8988T (cell line): ENCODE data around the gene FCSK.

Experiments used
- DNase-seq: peaks from one replicate; pipeline ENCODE4 v3.0.0; 2011

FCSK gene

DNA sequence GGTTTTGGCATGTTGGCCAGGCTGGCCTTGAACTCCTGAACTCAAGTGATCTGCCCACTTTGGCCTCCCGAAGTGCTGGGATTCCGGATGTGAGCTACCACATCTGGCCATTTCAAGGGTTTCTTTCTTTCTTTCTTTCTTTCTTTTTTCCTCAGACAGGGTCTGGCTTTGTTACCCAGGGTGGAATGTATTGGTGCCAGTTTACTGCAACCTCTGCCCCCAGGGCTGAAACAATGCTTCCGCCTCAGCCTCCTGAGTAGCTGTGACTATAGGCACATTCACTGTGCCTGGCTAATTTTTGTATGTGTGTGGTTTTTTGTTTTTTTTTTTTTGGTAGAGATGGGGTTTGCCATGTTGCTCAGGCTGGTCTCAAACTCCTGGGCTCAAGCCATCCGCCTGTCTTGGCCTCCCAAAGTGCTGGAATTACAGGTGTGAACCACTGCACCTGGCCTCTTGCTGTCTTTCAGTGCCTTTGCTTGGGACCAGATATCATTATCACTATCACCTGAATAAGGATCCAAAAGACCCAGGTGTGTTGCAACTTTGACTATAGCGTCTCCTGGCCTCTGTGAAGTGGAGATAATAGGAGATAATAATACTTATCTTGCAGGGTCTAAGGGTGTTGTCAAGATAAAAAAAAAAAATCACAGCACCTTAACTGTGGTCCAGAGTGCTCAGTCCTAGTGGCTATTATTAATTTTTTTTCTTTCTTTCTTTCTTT lies 3.2 kb downstream of the FCSK start:
- DNase-seq: no peak

DNA sequence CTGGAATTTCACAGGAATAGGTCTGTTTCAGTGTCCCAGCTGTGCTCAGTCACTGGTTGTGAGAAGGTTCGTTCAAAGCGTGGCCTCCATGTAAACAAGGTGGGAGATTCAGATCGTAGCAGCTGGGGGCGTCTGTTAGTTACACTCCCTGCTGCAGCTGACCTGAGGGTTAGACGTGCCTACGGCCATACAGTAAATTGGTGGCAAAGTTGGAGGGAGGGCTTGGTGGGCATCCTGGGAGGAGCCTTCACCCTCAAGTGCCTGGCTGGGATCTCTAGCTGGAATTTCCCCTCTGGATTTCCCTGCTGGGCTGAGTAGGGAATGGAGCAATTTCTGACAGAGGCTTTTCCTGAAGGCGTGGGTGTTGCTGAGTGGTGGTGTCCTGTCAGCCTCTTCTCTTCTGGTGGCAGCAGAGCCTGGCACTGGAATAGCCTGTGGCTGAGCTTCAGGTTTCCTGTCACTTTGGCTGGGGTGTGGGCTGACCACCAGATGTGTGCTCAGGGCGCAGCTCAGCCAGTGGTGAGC lies 6.4 kb downstream of the FCSK start:
- DNase-seq: peak; percentile 43

DNA sequence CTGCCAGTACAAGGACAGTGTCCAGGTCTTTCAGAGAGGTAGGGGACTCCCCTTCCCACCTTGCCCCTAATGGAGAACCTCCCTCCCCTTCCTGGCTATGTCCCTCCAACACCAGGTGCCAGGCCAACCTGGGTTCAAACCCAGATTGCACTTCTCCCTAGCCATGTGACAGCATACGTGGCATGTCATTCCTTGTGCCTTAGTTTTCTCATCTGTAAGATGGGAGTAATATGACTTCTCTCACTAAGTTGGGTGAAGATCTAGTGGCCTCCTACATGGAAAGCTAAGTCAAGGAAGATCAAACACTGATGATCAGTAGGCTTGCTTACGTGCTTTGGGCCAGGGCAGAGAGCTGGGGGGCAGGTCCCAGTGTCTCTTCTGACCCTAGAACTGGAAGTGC lies 8.8 kb downstream of the FCSK start:
- DNase-seq: no peak

DNA sequence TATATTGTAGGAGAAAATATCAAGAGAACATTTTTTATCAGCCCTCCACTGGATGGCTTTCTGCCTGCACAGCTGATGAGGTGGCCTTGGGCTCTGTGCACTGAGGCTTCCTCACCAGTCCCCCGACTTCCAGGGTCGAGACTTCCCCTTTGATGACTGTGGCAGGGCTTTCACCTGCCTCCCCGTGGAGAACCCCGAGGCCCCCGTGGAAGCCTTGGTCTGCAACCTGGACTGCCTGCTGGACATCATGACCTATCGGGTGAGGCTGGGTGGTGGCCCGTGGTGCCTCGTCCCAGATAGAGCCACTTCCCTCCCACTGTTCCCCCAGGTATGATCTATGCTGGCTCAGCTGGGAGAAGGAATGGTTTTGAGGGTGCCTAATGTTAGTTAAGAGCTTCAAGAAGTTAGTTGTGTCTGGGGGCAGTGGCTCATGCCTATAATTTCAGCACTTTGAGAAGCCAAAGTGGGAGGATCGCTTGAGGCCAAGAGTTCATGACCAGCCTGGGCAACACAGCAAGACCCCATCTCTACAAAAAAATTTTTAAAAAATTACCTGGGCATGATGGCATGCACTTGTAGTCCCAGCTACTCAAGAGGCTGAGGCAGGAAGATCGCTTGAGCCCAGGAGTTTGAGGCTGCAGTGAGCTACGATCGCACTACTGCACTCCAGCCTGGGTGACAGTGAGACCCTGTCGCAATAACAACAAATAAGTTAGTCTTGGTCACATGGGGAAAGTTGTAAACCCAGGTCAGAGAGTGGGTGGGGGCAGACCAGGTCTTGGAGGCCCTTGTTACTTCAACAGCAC lies 11.8 kb downstream of the FCSK start:
- no peak for DNase-seq

DNA sequence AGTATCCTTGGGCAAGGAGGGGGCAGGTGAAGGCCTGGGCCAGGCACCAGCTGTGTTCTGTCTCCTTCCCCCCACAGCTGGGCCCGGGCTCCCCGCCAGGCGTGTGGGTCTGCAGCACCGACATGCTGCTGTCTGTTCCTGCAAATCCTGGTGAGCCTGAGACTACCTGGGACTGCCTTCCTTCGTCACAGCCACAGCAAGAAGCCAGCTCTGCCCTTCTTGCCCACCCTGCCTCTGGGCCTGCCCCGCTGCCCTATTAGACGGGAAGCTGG lies 12.3 kb downstream of the FCSK start:
- no peak for DNase-seq

DNA sequence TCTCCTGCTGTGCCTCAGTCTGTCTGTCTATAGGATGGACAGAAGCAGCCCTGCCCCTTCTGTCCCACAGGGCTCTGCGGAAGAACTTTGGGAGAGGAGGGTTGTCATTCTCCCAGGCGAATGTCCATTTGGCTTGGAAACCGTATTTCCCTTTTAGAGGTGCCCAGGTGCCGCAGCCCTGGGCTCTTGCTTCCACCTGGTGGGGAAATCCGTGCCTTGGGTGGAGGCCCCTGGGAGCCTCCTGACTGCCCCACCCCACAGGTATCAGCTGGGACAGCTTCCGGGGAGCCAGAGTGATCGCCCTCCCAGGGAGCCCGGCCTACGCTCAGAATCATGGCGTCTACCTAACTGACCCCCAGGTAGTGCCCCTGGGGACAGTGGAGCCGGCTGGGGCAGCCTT lies 12.7 kb downstream of the FCSK start:
- DNase-seq: no peak

DNA sequence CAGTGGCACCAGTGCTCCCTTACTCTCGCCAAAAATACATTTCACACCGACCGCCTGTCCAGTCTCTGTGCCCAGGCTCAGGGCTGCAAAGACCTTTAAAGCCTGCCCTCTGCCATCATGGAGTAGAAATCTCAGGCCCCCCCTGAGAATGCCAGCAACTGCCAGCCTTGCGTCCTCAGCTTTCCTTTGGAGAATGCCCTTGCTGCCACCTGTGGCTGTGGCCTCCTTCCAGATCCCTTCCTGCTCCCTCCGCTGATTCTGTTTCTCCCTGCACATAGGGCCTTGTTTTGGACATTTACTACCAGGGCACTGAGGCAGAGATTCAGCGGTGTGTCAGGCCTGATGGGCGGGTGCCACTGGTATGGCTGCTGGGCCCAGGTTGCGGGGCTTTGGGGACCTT lies 13.2 kb downstream of the FCSK start:
- DNase-seq: no peak

DNA sequence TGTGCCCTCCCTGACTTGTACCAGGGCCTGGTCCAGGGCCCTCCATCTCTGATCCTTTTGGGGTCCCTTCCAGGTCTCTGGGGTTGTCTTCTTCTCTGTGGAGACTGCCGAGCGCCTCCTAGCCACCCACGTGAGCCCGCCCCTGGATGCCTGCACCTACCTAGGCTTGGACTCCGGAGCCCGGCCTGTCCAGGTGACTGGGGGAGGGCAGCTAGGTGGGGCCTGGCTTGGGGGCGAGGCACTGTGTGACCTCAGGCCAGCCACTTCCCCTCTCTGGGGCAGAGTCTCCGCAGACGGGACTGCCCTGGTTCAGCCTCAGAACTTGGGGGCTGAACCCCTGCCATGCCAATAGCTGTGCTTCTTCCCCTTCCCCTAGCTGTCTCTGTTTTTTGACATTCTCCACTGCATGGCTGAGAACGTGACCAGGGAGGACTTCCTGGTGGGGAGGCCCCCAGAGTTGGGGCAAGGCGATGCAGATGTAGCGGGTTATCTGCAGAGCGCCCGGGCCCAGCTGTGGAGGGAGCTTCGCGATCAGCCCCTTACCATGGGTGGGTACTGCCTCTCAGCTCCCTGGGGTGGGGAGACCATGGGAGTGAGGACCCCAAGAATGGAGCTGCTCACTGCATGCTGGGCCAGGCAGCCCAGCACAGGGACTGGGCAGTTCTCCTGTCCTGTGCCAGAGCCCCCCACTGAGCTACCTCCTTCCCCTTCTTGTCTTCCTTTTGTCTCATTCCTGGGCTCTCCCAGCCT lies 14.6 kb downstream of the FCSK start:
- no peak for DNase-seq

DNA sequence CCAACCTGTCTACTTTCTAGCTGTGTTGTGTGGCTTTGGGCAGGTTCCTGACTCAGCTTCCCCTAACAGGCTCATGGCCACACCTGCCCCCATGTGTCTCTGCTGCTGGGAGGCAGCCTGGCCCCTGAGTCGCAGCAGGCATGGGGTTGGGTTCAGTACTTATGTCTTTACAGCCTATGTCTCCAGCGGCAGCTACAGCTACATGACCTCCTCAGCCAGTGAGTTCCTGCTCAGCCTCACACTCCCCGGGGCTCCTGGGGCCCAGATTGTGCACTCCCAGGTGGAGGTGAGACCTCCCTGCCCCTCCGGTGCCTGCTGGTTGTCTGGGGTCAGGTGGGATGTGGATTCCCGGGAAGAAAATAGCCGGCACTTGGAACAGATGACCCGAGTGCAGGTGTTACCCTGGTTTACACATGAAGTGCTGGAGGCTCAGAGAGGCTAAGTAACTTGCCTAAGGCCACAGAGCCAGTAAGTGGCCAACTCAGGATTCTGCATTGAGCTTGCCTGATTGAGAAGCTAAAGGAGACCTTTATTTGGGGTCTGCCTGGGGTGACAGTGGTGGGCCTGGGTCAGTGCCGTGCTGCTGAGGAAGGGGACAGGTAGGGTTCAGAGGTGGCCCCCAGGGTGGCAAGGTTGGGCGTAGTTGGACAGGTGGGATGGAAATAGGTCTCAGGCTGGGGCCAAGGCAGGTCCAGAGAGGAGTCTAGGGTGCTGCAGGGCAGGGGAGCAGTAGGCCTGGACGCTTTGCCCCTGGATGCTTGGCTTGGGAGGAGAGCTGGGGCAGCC lies 15.9 kb downstream of the FCSK start:
- DNase-seq: no peak

DNA sequence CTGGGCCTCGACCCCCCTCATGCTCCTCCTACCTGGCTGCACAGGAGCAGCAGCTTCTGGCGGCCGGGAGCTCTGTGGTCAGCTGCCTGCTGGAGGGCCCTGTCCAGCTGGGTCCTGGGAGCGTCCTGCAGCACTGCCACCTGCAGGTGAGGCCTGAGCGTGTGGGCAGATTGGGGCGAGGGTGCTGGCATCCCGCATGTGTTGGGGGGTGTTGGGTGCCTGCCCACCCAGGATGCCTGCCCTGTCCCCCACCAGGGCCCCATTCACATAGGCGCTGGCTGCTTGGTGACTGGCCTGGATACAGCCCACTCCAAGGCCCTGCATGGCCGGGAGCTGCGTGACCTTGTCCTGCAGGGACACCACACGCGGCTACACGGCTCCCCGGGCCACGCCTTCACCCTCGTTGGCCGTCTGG lies 16.5 kb downstream of the FCSK start:
- peak; percentile 92 for DNase-seq

DNA sequence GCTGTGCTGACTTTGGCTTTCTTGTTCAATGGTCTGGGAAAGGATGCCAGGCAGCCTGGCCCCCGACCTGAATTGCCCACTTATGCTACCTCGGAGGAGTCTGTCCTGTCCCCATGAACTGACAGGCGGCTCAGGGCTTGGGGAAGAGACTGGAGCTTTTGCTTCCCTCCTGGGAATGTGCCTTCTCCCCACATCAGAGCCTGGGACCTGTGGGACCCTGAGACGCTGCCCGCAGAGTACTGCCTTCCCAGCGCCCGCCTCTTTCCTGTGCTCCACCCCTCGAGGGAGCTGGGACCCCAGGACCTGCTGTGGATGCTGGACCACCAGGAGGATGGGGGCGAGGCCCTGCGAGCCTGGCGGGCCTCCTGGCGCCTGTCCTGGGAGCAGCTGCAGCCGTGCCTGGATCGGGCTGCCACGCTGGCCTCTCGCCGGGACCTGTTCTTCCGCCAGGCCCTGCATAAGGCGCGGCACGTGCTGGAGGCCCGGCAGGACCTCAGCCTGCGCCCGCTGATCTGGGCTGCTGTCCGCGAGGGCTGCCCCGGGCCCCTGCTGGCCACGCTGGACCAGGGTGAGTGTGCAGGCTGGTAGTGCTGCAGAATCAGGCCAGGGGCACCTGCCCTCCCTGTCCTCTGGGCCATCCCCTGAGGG lies 18.5 kb downstream of the FCSK start:
- DNase-seq: no peak

DNA sequence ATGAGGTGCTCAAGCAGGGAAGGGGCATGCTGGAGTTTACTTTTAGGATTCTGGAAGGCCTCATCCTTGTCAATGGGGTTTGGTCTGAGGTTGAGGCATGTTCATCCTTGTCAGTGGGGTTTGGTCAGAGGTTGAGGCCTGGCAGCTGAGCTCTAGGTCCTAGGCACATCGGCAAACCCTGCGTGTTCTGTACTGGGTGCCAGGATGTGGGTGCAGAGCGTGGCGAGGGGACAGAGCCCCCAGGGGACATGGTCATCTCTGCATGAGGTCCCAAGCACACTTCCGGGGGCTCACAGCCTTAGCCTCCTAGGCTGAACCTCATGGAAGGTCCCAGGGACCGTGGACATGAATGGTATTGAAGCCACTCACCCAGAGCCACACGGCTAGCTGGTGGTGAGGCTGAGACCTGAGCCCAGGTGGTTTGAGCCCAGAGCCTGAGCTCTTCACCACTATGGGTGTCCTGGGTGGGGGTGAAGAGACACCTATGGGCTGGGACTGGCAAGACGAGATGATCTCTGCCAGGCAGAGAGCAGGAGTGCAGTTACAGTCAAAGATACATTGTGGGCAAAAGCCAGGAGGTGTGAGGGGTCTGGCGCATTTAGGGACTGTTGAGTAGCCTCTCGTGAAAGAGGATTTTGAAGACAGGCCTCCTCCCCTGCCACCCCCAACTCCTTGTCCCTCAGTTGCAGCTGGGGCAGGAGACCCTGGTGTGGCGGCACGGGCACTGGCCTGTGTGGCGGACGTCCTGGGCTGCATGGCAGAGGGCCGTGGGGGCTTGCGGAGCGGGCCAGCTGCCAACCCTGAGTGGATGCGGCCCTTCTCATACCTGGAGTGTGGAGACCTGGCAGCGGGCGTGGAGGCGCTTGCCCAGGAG lies 19.3 kb downstream of the FCSK start:
- DNase-seq: peak; percentile 82

DNA sequence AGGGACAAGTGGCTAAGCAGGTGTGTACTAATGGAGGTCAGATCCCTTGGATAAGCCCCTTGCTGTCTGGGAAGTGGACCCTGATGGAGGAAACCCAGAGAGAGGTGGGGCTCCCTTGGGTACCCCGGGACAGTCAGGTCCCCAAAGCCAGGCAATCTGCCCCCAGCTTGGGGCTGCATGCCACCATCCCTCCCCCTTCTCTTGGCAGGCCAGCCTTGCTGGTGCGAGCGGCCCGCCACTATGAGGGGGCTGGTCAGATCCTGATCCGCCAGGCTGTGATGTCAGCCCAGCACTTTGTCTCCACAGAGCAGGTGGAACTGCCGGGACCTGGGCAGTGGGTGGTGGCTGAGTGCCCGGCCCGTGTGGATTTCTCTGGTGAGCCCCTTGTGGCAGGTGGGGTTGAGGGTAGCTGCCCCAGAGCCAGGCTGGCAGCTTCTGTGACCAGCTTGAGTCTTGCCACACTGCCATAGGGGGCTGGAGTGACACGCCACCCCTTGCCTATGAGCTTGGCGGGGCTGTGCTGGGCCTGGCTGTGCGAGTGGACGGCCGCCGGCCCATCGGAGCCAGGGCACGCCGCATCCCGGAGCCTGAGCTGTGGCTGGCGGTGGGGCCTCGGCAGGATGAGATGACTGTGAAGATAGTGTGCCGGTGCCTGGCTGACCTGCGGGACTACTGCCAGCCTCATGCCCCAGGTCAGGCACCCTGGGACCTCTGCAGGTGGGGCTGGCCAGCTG lies 20.1 kb downstream of the FCSK start:
- DNase-seq: no peak

DNA sequence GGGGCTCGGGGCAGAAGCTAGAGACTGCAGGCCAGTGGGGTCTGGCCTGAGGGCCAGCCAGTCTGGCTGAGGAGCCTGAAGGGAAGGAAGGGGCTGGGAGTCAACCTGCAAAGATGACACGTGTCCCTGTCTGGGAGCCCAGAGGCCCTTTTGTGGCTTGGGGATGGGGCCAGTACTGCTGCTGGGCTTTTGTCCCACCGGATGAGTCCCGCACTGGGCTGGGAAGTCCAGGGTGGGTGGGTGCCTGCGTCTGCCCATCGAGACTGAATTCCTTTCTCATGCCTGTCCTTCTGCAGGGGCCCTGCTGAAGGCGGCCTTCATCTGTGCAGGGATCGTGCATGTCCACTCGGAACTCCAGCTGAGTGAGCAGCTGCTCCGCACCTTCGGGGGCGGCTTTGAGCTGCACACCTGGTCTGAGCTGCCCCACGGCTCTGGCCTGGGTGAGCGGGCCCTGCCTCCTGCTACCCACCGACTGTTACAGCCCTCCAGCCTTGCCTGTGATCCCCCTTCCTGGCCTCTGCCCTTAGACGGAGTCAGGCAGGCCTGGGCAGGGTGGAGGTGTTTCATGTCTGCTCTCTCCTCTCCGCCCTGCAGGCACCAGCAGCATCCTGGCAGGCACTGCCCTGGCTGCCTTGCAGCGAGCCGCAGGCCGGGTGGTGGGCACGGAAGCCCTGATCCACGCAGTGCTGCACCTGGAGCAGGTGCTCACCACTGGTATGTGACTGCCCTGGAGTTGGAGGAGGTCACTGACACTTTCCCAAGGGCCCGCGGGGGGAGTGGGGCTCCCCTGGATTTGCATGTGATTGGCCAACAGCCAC lies 20.9 kb downstream of the FCSK start:
- DNase-seq: no peak

DNA sequence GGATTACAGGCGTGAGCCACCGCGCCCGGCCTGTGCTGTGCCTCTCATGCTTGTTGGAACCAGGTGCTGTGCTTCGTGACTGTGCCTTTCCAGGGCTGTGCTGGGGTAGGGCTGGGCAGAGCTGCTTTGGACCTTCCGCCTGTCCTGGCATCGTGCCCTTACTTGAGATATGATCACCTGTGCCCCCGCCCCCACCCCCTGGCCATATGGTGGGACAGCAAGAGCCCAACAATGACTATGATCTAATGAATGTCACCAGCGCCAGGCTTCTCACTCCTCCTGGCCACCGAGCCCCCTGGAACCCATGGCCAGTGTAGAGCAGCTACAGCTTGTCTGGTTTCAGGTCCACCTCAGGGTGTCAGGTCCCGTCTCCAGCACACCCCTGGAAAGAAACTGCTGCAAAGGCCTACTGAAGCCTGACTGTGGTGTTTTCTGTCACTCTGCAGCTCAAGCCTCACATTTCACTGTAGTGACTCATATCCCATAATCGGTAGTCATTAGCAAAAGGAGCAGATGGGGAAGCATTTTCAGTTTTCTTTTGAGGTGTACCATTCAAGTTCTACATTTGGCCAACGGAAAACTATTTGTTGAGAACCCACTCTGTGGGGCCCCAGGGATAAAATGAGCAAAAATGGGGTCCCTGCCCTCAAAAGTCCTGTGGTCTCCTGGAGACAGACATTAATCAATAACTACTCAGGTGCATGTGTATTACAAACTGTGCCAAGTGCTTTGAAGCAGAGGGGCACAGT lies 22.1 kb downstream of the FCSK start:
- peak; percentile 97 for DNase-seq

DNA sequence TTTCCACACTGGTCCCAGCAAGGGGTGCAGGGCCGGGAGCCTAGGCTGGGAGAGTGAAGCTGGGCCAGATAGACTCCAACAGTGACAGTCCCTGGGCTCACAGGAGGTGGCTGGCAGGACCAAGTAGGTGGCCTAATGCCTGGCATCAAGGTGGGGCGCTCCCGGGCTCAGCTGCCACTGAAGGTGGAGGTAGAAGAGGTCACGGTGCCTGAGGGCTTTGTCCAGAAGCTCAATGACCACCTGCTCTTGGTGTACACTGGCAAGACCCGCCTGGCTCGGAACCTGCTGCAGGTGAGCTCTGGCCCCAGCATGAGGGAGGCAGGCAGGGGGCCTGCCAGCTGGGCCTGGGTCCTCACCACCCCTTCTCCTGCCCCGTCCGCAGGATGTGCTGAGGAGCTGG lies 23.8 kb downstream of the FCSK start:
- no peak for DNase-seq

DNA sequence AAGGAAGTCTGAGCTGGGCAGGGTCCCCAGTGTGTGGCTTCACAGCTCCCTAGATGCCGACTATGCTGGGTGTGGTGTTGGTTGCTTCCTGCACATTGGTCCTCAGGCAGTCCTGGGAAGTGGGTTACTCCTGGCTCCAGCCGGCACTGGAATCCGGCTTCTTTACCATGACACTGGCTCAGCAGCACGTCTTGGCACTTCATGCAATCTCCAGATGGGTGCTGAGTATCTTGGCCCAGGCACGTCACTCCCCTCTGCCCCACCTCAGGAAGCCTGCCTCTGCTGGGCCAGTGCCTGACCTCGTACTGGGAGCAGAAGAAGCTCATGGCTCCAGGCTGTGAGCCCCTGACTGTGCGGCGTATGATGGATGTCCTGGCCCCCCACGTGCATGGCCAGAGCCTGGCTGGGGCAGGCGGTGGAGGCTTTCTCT lies 24.5 kb downstream of the FCSK start:
- DNase-seq: peak; percentile 39

DNA sequence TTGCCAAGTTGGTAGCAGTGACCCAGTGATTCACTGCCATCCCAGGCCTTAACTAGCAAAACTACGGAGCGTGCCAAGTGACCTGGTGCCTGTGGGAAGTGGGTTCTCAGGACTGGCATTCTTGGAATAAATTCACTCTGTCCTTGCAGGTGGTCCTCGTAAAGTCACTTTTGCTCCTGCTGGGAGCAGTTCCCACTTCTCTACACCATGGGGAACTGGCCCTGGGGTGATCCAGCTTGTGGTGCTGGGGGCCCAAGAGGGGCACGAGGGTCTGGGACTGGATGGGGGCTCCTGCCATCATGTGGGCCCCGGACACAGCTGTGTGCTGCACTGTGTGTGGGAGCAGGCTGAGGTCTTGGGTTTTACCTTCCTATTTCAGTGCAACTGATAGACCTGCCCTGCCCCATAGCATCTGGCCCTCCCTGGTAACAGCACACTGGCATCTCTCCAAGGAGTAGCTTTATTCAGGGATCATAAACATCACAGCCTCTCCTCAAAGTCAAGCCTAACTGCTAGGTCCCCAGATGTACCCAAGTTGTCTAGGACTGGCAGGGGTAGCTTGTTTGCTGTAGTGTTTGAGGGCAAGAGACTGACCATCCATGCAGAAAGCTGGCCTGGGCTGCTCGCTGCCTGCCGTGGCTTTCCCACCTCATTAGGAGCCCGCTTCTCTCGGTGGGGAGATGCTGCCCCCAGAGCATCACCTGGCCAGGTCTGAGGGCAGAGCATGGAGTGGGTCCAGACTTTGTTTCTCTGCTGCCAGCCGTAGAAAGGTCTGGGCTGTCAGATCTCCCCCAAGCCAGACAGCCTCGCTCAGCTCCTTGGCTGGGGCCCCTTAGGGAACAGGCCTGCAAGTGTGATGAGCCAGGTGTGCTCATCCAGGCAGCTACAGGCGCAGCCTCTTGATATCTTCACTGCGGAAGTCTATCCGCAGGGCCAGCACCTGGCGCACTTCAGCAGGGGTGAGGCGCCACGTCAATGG lies 26.0 kb downstream of the FCSK start:
- DNase-seq: peak; percentile 31
